ENCODE data around the gene ZMYND15. TPM values are rescaled to one million over a fixed set of nuclear protein-coding genes. Genes with fewer than 3 reads are reported as not detected.

The ZMYND15 gene
- total RNA-seq, 1 experiment from 2014 or later = 0.42 TPM

GRCh38 chr17:4741544-4741943, 1.9 kb downstream of the ZMYND15 start:
- H3K4me1 ChIP-seq (ENCODE audit: insufficient read depth, low read length) = no peaks in the 10 kb centered on the region
- no peak for DNase-seq
- Mint-ChIP-seq H3K9me3 (no peaks in the 10 kb centered on the region), H3K4me3 (peak overlapping the region in 1 of 2 experiments; percentile 28; a peak in 2 of 5 replicates), H3K36me3 (ENCODE audit: insufficient read depth in 1 of 3, low read depth in 3 of 3) (peaks cover 0 to 3% (median 0%) of the 10 kb centered on the region in 3 experiments; a peak in 1 of 7 replicates), H3K27me3 (ENCODE audit: low read depth) (peaks cover 89% of the 10 kb centered on the region), H3K4me1 (peaks cover 25 to 30% of the 10 kb centered on the region in 2 experiments), H3K27ac (no peak overlapping the region)
- no peak for TF ChIP-seq CTCF (conservative IDR thresholded peaks at IDR 0.05)
- no peak overlapping the region for H3K18ac ChIP-seq (ENCODE audit: insufficient read length, low read depth, low read length)
- H3K79me1 ChIP-seq (ENCODE audit: insufficient read depth, low read depth, low read length, poor library complexity, severe bottlenecking) = no peaks in the 10 kb centered on the region
- H3K23ac ChIP-seq (ENCODE audit: insufficient read length, low read depth, low read length) = no peak overlapping the region
- peaks cover 11% of the 10 kb centered on the region for H3K23me2 ChIP-seq (ENCODE audit: insufficient read length, low read depth, low read length, poor library complexity, severe bottlenecking)
- no peak overlapping the region for H3K14ac ChIP-seq (ENCODE audit: insufficient read depth, low read length)
- no peak overlapping the region for H2BK5ac ChIP-seq (ENCODE audit: insufficient read length, low read length)
- no peaks in the 10 kb centered on the region for H3K79me2 ChIP-seq (ENCODE audit: insufficient read depth, low read length)
- H3K56ac ChIP-seq (ENCODE audit: insufficient read length, low read depth, low read length) = no peak overlapping the region
- no peak overlapping the region for H4K5ac ChIP-seq (ENCODE audit: insufficient read length, low read depth, low read length)
- no peak overlapping the region for H2BK12ac ChIP-seq (ENCODE audit: insufficient read length, low read depth, low read length)
- H2BK20ac ChIP-seq (ENCODE audit: low read depth, low read length, poor library complexity, severe bottlenecking) = no peak overlapping the region
- no CpG with 5 or more reads among the region's 8 CpGs for WGBS (ENCODE audit: extremely low coverage, insufficient read length, low lambda C conversion rate)
- no peak overlapping the region for H3K9ac ChIP-seq (ENCODE audit: extremely low read depth, insufficient read length, low read length)
- H4K8ac ChIP-seq (replicated peaks; ENCODE audit: insufficient read length, low read depth, low read length) = no peak overlapping the region
- no peaks in the 10 kb centered on the region for H4K20me1 ChIP-seq (ENCODE audit: control insufficient read depth, insufficient read depth, insufficient read length)
- H4K91ac ChIP-seq (ENCODE audit: insufficient read length, low read depth, low read length) = no peak overlapping the region
- no peak overlapping the region for H2AFZ ChIP-seq (ENCODE audit: low read length)
- H2AK5ac ChIP-seq (ENCODE audit: insufficient read length, low read length) = no peak overlapping the region
- H3K4ac ChIP-seq (ENCODE audit: low read depth, low read length) = no peak overlapping the region
- H3K27ac ChIP-seq (ENCODE audit: insufficient read length, low read depth, low read length) = no peak overlapping the region
- H3T11ph ChIP-seq (ENCODE audit: low read length) = no peak overlapping the region
- H2BK15ac ChIP-seq (ENCODE audit: low read depth, low read length) = no peak overlapping the region
- no peak overlapping the region for H3K4me2 ChIP-seq (ENCODE audit: insufficient read depth, insufficient read length, low read length)
- H2BK120ac ChIP-seq (ENCODE audit: low read depth, low read length, poor library complexity, severe bottlenecking) = no peak overlapping the region
- peaks cover 35% of the 10 kb centered on the region for H3K27me3 ChIP-seq (ENCODE audit: insufficient read depth, low read length)
- no peaks in the 10 kb centered on the region for H3K9me3 ChIP-seq (ENCODE audit: control insufficient read depth, low read depth, low read length)
